ENCODE measurements around the gene ZNF511. TPM values are rescaled to one million over a fixed set of nuclear protein-coding genes. Genes with fewer than 3 reads are reported as not detected.
A peak's percentile ranks its signal among the peaks of the same experiment; 100 is the strongest.

ZNF511 gene
- total and polyA plus RNA-seq, 7 experiments from 2014 or later, result 29.6 to 88.1 (median 38.8) TPM

- CTCF ChIA-PET, result interaction anchor here (1.3 kb wide), 1 partner anchor 7 kb away, joined by 3 read pairs; no protein-coding TSS in a partner anchor
- Mint-ChIP-seq H3K27ac (no peak overlapping the region), H3K9me3 (peaks cover 0 to 8% (median 0%) of the 10 kb centered on the region in 11 donors), H3K27me3 (peaks cover 0 to 4% (median 0%) of the 10 kb centered on the region in 5 donors), H3K36me3 (peaks cover 0 to 34% (median 15%) of the 10 kb centered on the region in 5 donors), H3K4me1 (peaks cover 21 to 48% (median 42%) of the 10 kb centered on the region in 7 donors), H3K4me3 (no peak overlapping the region)
- H3K4me3 ChIP-seq (ENCODE audit: low read length), result no peak overlapping the region
- no peaks in the 10 kb centered on the region for H3K27me3 ChIP-seq (ENCODE audit: control insufficient read depth in 2 of 2, insufficient read depth in 2 of 2, low read length in 2 of 2)
- H3K9me3 ChIP-seq (ENCODE audit: control insufficient read depth in 2 of 3, low read length in 3 of 3), result no peaks in the 10 kb centered on the region
- DNase-seq (no peak), ATAC-seq (no peak)
- peaks cover 0 to 54% (median 26%) of the 10 kb centered on the region in 3 experiments for H3K36me3 ChIP-seq (ENCODE audit: control insufficient read depth in 2 of 3, insufficient read depth in 3 of 3, low read length in 3 of 3)
- peaks cover 8 to 14% of the 10 kb centered on the region in 2 donors for H3K4me1 ChIP-seq (ENCODE audit: control insufficient read depth in 2 of 2, insufficient read depth in 2 of 2, low read length in 2 of 2)
- H3K27ac ChIP-seq (ENCODE audit: low read depth, low read length), result no peak overlapping the region
- POLR2A ChIA-PET, result interaction anchor here (0.8 kb wide), 1 partner anchor 26 kb away, joined by 4 read pairs; no protein-coding TSS in a partner anchor
- intact Hi-C loops (cut with micrococcal nuclease), result loop anchor here in 1 of 2 donors (10.0 kb wide), 1 partner anchor 998 kb away; the partner anchor contains the start of gene STK32C
Observed at GRCh38 chr10:133303206-133303605, 5.5 kb upstream of the ZNF511 start.

GRCh38 chr10:133306097-133306476 is 2.6 kb upstream of the ZNF511 start:
- Mint-ChIP-seq H3K27ac (peak overlapping the region in 2 of 9 donors; percentile 10 to 52), H3K4me1 (peaks cover 21 to 49% (median 38%) of the 10 kb centered on the region in 7 donors), H3K36me3 (peaks cover 0 to 16% (median 10%) of the 10 kb centered on the region in 5 donors), H3K4me3 (peak overlapping the region in 3 of 10 donors; percentile 9 to 53 (median 38)), H3K27me3 (peaks cover 0 to 5% (median 0%) of the 10 kb centered on the region in 5 donors), H3K9me3 (peaks cover 0 to 8% (median 0%) of the 10 kb centered on the region in 11 donors)
- H3K9me3 ChIP-seq (ENCODE audit: control insufficient read depth in 2 of 3, low read length in 3 of 3), result no peaks in the 10 kb centered on the region
- DNase-seq (no peak), ATAC-seq (no peak)
- ChIA-PET CTCF (interaction anchor here (2.6 kb wide), 1 partner anchor 47 kb away, joined by 7 read pairs; no protein-coding TSS in a partner anchor), POLR2A (interaction anchor here (1.1 kb wide), 2 partner anchors 8 to 10 kb away, joined by 3 read pairs; no protein-coding TSS in a partner anchor)
- intact Hi-C loops (cut with micrococcal nuclease), result loop anchor here (5.0 to 10.0 kb wide), 3 partner anchors 974 to 1001 kb away; partner anchors contain the start of genes STK32C (in 2 of the 2) and LRRC27 (in 1 of the 2)
- no peaks in the 10 kb centered on the region for H3K27me3 ChIP-seq (ENCODE audit: control insufficient read depth in 2 of 2, insufficient read depth in 2 of 2, low read length in 2 of 2)
- H3K27ac ChIP-seq (ENCODE audit: low read depth, low read length), result no peak overlapping the region
- peaks cover 0 to 45% (median 13%) of the 10 kb centered on the region in 3 experiments for H3K36me3 ChIP-seq (ENCODE audit: control insufficient read depth in 2 of 3, insufficient read depth in 3 of 3, low read length in 3 of 3)
- no peak overlapping the region for H3K4me3 ChIP-seq (ENCODE audit: low read length)
- H3K4me1 ChIP-seq (ENCODE audit: control insufficient read depth in 2 of 2, insufficient read depth in 2 of 2, low read length in 2 of 2), result peaks cover 8 to 14% of the 10 kb centered on the region in 2 donors

- peaks cover 0 to 8% (median 0%) of the 10 kb centered on the region in 11 donors for H3K9me3 Mint-ChIP-seq
- peak overlapping the region; percentile 20 for H3K4me3 ChIP-seq (ENCODE audit: low read length)
- ATAC-seq (no peak), DNase-seq (no peak)
- intact Hi-C loops (cut with micrococcal nuclease), result loop anchor here (1.0 to 10.0 kb wide), 10 partner anchors 11 to 1002 kb away; partner anchors contain the start of genes STK32C (in 2 of the 2), ADAM8 (in 1 of the 2) and LRRC27 (in 1 of the 2)
- peaks cover 8 to 46% (median 16%) of the 10 kb centered on the region in 3 experiments for H3K36me3 ChIP-seq (ENCODE audit: control insufficient read depth in 2 of 3, insufficient read depth in 3 of 3, low read length in 3 of 3)
- H3K27me3 ChIP-seq (ENCODE audit: control insufficient read depth in 2 of 2, insufficient read depth in 2 of 2, low read length in 2 of 2), result no peaks in the 10 kb centered on the region
- H3K4me1 ChIP-seq (ENCODE audit: control insufficient read depth in 2 of 2, insufficient read depth in 2 of 2, low read length in 2 of 2), result peaks cover 8 to 14% of the 10 kb centered on the region in 2 donors
- ChIA-PET CTCF (interaction anchor here (0.6 to 2.6 kb wide), 6 partner anchors 9 to 750 kb away, joined by 3 to 9 read pairs (median 4); no protein-coding TSS in a partner anchor), POLR2A (interaction anchor here (1.1 to 1.8 kb wide), 3 partner anchors 9 to 84 kb away, joined by 3 to 4 read pairs (median 3); no protein-coding TSS in a partner anchor)
- peak overlapping the region; percentile 100 for H3K27ac ChIP-seq (ENCODE audit: low read depth, low read length)
- no peaks in the 10 kb centered on the region for H3K9me3 ChIP-seq (ENCODE audit: control insufficient read depth in 2 of 3, low read length in 3 of 3)
- H3K4me1 Mint-ChIP-seq, result peaks cover 21 to 49% (median 42%) of the 10 kb centered on the region in 7 donors
- H3K4me3 Mint-ChIP-seq, result peak overlapping the region; percentile 17 to 100 (median 90)
- H3K36me3 Mint-ChIP-seq, result peaks cover 0 to 23% (median 11%) of the 10 kb centered on the region in 5 donors
- H3K27ac Mint-ChIP-seq, result peak overlapping the region; percentile 98 to 100 (median 99)
- peaks cover 0 to 5% (median 0%) of the 10 kb centered on the region in 5 donors for H3K27me3 Mint-ChIP-seq
Observed at GRCh38 chr10:133306941-133307379, 1.8 kb upstream of the ZNF511 start.

GRCh38 chr10:133307776-133308420 is 816 bp upstream of the ZNF511 start:
- H3K27me3 ChIP-seq (ENCODE audit: control insufficient read depth in 2 of 2, insufficient read depth in 2 of 2, low read length in 2 of 2), result no peaks in the 10 kb centered on the region
- H3K36me3 ChIP-seq (ENCODE audit: control insufficient read depth in 2 of 3, insufficient read depth in 3 of 3, low read length in 3 of 3), result peaks cover 8 to 46% (median 11%) of the 10 kb centered on the region in 3 experiments
- Mint-ChIP-seq H3K4me3 (peak overlapping the region; percentile 83 to 100 (median 98)), H3K27ac (peak overlapping the region; percentile 98 to 100 (median 99)), H3K36me3 (peaks cover 0 to 21% (median 7%) of the 10 kb centered on the region in 5 donors), H3K9me3 (peaks cover 0 to 8% (median 0%) of the 10 kb centered on the region in 11 donors), H3K27me3 (peaks cover 0 to 5% (median 0%) of the 10 kb centered on the region in 5 donors), H3K4me1 (peaks cover 21 to 45% (median 37%) of the 10 kb centered on the region in 7 donors)
- H3K27ac ChIP-seq (ENCODE audit: low read depth, low read length), result peak overlapping the region; percentile 100
- POLR2A ChIA-PET, result interaction anchor here (1.2 to 1.8 kb wide), 3 partner anchors 29 to 83 kb away, joined by 3 to 4 read pairs (median 4); partner anchors contain the start of gene CALY
- intact Hi-C loops (cut with micrococcal nuclease), result loop anchor here (1.0 to 10.0 kb wide), 13 partner anchors 10 to 1003 kb away; partner anchors contain the start of genes STK32C (in 2 of the 2), ADAM8 (in 1 of the 2), LRRC27 (in 1 of the 2) and MTG1 (in 1 of the 2)
- peak; percentile 73 to 93 (median 89) for DNase-seq
- peak overlapping the region; percentile 66 for H3K4me3 ChIP-seq (ENCODE audit: low read length)
- no peaks in the 10 kb centered on the region for H3K9me3 ChIP-seq (ENCODE audit: control insufficient read depth in 2 of 3, low read length in 3 of 3)
- CTCF ChIA-PET, result interaction anchor here (0.7 to 2.6 kb wide), 9 partner anchors 8 to 208 kb away, joined by 3 to 9 read pairs (median 5); no protein-coding TSS in a partner anchor
- peaks cover 8 to 14% of the 10 kb centered on the region in 2 donors for H3K4me1 ChIP-seq (ENCODE audit: control insufficient read depth in 2 of 2, insufficient read depth in 2 of 2, low read length in 2 of 2)
- ATAC-seq, result peak; percentile 60

- ChIA-PET POLR2A (no interaction called here), CTCF (interaction anchor here (0.9 to 1.0 kb wide), 2 partner anchors 10 to 21 kb away, joined by 3 read pairs; no protein-coding TSS in a partner anchor)
- Mint-ChIP-seq H3K9me3 (peaks cover 0 to 8% (median 0%) of the 10 kb centered on the region in 11 donors), H3K36me3 (peaks cover 0 to 21% (median 7%) of the 10 kb centered on the region in 5 donors), H3K4me3 (peak overlapping the region; percentile 53 to 97 (median 77)), H3K27ac (peak overlapping the region in 8 of 9 donors; percentile 72 to 98 (median 88)), H3K4me1 (peaks cover 12 to 39% (median 30%) of the 10 kb centered on the region in 7 donors), H3K27me3 (peaks cover 0 to 5% (median 0%) of the 10 kb centered on the region in 5 donors)
- DNase-seq (peak; percentile 92 to 99 (median 95)), ATAC-seq (peak; percentile 90)
- Histone ChIP-seq H3K4me1 (ENCODE audit: control insufficient read depth in 2 of 2, insufficient read depth in 2 of 2, low read length in 2 of 2) (peaks cover 8 to 10% of the 10 kb centered on the region in 2 donors), H3K27ac (ENCODE audit: low read depth, low read length) (peak overlapping the region; percentile 100), H3K4me3 (ENCODE audit: low read length) (peak overlapping the region; percentile 66), H3K27me3 (ENCODE audit: control insufficient read depth in 2 of 2, insufficient read depth in 2 of 2, low read length in 2 of 2) (no peaks in the 10 kb centered on the region), H3K36me3 (ENCODE audit: control insufficient read depth in 2 of 3, insufficient read depth in 3 of 3, low read length in 3 of 3) (peaks cover 8 to 48% (median 11%) of the 10 kb centered on the region in 3 experiments), H3K9me3 (ENCODE audit: control insufficient read depth in 2 of 3, low read length in 3 of 3) (no peaks in the 10 kb centered on the region)
- intact Hi-C loops (cut with micrococcal nuclease), result loop anchor here (1.0 to 10.0 kb wide), 15 partner anchors 9 to 1004 kb away; partner anchors contain the start of genes ECHS1 (in 2 of the 2), FUOM (in 2 of the 2), STK32C (in 2 of the 2) and INPP5A (in 1 of the 2)
Observed at GRCh38 chr10:133309100-133309719, 496 bp downstream of the ZNF511 start.
